Measurements from ENCODE around the gene MRGPRX4. TPM values are rescaled to one million over a fixed set of nuclear protein-coding genes. Genes with fewer than 3 reads are reported as not detected.
"Not testable (repeated sequence)": the region's sequence is repeated elsewhere in the genome, so short reads cannot be mapped to it uniquely, and the experiment has no call there.

The MRGPRX4 gene
- total RNA-seq, 3 donors from 2014 or later, result not detected

DNA sequence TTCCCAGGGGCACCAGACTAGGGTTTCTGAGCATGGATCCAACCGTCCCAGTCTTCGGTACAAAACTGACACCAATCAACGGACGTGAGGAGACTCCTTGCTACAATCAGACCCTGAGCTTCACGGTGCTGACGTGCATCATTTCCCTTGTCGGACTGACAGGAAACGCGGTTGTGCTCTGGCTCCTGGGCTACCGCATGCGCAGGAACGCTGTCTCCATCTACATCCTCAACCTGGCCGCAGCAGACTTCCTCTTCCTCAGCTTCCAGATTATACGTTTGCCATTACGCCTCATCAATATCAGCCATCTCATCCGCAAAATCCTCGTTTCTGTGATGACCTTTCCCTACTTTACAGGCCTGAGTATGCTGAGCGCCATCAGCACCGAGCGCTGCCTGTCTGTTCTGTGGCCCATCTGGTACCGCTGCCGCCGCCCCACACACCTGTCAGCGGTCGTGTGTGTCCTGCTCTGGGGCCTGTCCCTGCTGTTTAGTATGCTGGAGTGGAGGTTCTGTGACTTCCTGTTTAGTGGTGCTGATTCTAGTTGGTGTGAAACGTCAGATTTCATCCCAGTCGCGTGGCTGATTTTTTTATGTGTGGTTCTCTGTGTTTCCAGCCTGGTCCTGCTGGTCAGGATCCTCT is 709 bp downstream of the MRGPRX4 start:
- intact Hi-C loops (cut with DNase I, micrococcal nuclease), result no loop called here
- Histone ChIP-seq H3K4me3 (no peak overlapping the region), H3K4me1 (ENCODE audit: low read depth) (no peaks in the 10 kb centered on the region), H3K36me3 (ENCODE audit: low read depth) (no peaks in the 10 kb centered on the region), H3K9me3 (no peaks in the 10 kb centered on the region)
- no peak for DNase-seq
- ATAC-seq, result no peak
- TF ChIP-seq, protein P1, sequence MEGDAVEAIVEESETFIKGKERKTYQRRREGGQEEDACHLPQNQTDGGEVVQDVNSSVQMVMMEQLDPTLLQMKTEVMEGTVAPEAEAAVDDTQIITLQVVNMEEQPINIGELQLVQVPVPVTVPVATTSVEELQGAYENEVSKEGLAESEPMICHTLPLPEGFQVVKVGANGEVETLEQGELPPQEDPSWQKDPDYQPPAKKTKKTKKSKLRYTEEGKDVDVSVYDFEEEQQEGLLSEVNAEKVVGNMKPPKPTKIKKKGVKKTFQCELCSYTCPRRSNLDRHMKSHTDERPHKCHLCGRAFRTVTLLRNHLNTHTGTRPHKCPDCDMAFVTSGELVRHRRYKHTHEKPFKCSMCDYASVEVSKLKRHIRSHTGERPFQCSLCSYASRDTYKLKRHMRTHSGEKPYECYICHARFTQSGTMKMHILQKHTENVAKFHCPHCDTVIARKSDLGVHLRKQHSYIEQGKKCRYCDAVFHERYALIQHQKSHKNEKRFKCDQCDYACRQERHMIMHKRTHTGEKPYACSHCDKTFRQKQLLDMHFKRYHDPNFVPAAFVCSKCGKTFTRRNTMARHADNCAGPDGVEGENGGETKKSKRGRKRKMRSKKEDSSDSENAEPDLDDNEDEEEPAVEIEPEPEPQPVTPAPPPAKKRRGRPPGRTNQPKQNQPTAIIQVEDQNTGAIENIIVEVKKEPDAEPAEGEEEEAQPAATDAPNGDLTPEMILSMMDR (IDR thresholded peaks at IDR 0.05), result no peak

DNA sequence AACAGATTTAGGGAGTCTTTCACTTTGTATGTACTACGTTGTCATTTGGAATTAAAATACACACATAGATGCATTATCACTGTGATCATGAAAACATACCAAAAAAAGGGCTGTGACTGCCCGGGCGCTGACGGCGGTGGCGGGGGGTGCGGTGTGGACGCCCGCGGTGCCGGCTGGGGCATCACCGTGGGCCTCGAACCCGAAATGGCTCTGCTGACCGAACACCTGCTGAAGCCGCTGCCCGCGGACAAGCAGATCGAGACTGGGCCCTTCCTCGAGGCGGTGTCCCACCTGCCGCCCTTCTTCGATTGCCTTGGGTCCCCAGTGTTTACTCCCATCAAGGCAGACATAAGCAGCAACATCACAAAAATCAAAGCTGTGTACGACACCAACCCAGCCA is 16.2 kb downstream of the MRGPRX4 start:
- intact Hi-C loops (cut with DNase I, micrococcal nuclease), result no loop called here
- ATAC-seq, result no peak
- TF ChIP-seq, protein P1 (IDR thresholded peaks at IDR 0.05), result no peak
- Histone ChIP-seq H3K36me3 (ENCODE audit: low read depth) (no peaks in the 10 kb centered on the region), H3K4me3 (no peak overlapping the region), H3K9me3 (no peaks in the 10 kb centered on the region), H3K4me1 (ENCODE audit: low read depth) (no peaks in the 10 kb centered on the region)
- no peak for DNase-seq

DNA sequence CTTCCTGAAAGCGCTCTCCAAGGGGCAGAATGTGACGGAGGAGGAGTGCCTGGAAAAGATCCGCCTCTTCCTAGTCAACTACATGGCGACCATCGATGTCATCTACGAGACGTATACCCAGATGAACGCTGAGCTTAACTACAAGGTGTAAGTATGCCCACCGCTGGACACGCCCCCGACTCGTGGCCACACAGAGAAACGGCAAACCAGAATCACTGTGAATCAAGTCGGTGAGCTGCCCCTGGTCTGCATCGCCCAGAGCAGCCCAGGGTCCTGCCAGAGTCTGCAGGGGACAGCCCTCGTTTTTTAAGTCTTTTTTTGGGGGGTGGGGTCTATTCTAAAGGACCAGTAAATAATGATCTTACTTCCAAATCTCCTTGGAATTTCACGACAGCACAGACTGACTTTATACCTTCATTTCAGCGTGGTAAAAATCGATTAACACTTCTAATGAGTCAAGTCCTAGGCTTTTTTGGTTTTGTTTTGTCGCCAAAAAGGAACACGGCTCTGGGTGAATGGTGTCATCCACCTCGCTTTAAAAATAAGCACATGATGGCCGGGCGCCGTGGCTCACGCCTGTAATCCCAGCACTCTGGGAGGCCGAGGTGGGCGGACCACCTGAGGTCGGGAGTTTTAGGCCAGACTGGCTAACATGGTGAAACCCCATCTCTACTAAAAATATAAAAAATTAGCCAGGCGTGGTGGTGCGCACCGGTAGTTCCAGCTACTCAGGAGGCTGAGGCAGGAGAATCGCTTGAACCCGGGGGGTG is 17.0 kb downstream of the MRGPRX4 start:
- H3K9me3 ChIP-seq; H3K4me3 ChIP-seq; intact Hi-C loops (cut with DNase I, micrococcal nuclease); ATAC-seq; H3K4me1 ChIP-seq (ENCODE audit: low read depth); H3K36me3 ChIP-seq (ENCODE audit: low read depth); DNase-seq: not testable (repeated sequence)

DNA sequence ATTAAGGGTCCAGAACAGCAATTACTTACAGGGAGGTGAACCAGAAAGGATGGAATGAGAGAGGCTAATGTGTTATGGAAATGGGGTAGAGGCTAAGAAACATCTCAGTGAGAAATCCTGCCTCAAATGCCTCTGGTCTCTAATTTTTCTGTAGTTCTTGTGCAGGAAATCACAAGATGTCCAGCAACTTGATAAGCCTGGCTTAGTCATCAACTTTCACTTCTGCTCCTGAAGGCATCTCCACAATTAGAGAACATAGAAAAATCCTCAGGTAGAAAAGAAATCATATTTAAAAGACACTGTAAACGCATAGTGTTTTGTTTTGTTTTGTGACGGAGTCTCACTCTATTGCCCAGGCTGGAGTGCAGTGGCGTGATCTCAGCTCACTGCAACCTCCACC is 18.7 kb downstream of the MRGPRX4 start:
- intact Hi-C loops (cut with DNase I, micrococcal nuclease), result no loop called here
- ATAC-seq, result no peak
- Histone ChIP-seq H3K4me1 (ENCODE audit: low read depth) (no peaks in the 10 kb centered on the region), H3K4me3 (no peak overlapping the region), H3K36me3 (ENCODE audit: low read depth) (no peaks in the 10 kb centered on the region), H3K9me3 (no peaks in the 10 kb centered on the region)
- DNase-seq, result no peak
- TF ChIP-seq, protein P1 (IDR thresholded peaks at IDR 0.05), result no peak

DNA sequence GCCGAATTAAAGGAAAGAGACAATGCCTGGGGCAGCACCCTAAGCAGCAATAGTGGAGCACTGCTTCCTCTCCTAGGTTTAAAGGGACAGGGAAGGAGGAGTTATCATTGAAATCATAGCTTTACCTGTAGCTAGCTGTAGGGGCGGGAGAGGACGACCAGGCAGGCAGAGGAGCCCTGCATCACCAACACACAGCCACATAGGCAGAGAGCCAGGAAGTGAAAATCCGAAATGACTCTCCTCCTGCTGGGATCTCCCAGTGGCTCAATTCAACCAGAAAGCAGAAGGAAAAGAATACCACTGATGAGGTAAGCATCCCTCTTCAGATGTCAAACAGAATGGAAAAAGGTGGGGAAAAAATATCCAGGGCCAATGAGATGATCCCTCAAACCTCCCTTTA is 20.4 kb downstream of the MRGPRX4 start:
- Histone ChIP-seq H3K9me3 (no peaks in the 10 kb centered on the region), H3K4me3 (no peak overlapping the region), H3K36me3 (ENCODE audit: low read depth) (no peaks in the 10 kb centered on the region), H3K4me1 (ENCODE audit: low read depth) (no peaks in the 10 kb centered on the region)
- ATAC-seq, result no peak
- intact Hi-C loops (cut with DNase I, micrococcal nuclease), result no loop called here
- TF ChIP-seq, protein P1 (IDR thresholded peaks at IDR 0.05), result no peak
- no peak for DNase-seq

DNA sequence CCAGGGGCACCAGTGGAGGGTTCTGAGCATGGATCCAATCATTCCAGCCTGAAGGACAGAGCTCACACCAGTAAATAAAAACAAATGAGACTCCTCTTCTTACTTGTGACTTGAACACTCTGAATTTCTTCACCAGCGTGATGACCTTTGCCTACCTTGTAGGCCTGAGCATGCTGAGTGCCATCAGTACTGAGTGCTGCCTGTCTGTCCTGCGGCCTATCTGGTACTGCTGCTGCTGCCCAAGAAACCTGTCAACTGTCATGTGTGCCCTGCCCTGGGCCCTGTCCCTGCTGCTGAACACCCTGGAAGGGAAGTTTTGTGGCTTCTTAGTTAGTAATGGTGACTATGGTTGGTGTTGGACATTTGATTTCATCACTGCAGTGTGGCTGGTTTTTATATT is 23.9 kb downstream of the MRGPRX4 start:
- TF ChIP-seq, protein P1 (IDR thresholded peaks at IDR 0.05), result no peak
- no peaks in the 10 kb centered on the region for H3K36me3 ChIP-seq (ENCODE audit: low read depth)
- H3K4me3 ChIP-seq, result no peak overlapping the region
- ATAC-seq (no peak), DNase-seq (no peak)
- H3K9me3 ChIP-seq, result no peaks in the 10 kb centered on the region
- H3K4me1 ChIP-seq (ENCODE audit: low read depth), result no peaks in the 10 kb centered on the region
- intact Hi-C loops (cut with DNase I, micrococcal nuclease), result no loop called here

DNA sequence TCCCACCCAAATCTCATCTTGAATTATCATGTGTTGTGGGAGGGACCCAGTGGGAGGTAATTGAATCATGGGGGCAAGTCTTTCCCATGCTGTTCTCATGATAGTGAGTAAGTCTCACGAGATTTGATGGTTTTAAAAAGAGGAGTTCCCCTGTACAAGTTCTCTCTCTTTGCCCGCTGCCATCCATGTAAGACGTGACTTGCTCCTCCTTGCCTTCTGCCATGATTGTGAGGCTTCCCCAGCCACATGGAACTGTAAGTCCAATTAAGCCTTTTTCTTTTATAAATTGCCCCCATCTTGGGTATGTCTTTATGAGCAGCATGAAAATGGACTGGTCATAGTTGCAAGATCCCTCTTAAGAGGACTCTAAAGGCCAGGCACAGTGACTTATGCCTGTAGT is 25.1 kb downstream of the MRGPRX4 start:
- DNase-seq; H3K4me3 ChIP-seq; intact Hi-C loops (cut with DNase I, micrococcal nuclease); H3K4me1 ChIP-seq (ENCODE audit: low read depth); ATAC-seq; H3K36me3 ChIP-seq (ENCODE audit: low read depth); H3K9me3 ChIP-seq: not testable (repeated sequence)

Measured in mucosa of descending colon (tissue), 3 donors.